CD4-positive, CD25-positive, alpha-beta regulatory T cell (primary cell): Measurements from ENCODE around the gene ERGIC1. TPM values are rescaled to one million over a fixed set of nuclear protein-coding genes. Genes with fewer than 3 reads are reported as not detected.

Source experiments
- ATAC-seq, 2 donors: fragments of 150-1000 bp; cut with Tn5 transposase; one replicate each; pipeline ENCODE4 v1.10.0; 2021; ENCODE audit warnings: low read depth in 2 of 2, moderate number of reproducible peaks in 2 of 2, moderate library complexity in 1 of 2
- DNase-seq, 3 donors: peaks; one replicate each; pipeline versions ENCODE4 v3.0.0 to v3.0.0-alpha.2; 2012 to 2022; ENCODE audit warnings: mixed read lengths in 1 of 3
- H3K27ac ChIP-seq: one replicate; pipeline ENCODE4 v1.7.0; 2013; ENCODE audit warnings: mild to moderate bottlenecking, low read length; ENCODE audit not compliant: insufficient read depth, poor library complexity, severe bottlenecking
- H3K27me3 ChIP-seq: one replicate; pipeline ENCODE4 v1.7.0; 2013; ENCODE audit warnings: low read length; ENCODE audit not compliant: control insufficient read depth, insufficient read depth
- H3K36me3 ChIP-seq: one replicate; pipeline ENCODE4 v1.7.0; 2013; ENCODE audit warnings: mild to moderate bottlenecking, low read length, moderate library complexity; ENCODE audit not compliant: control insufficient read depth, insufficient read depth
- H3K4me1 ChIP-seq: 2 replicates; pipeline ENCODE4 v1.7.0; 2013; ENCODE audit warnings: mild to moderate bottlenecking, low read length; ENCODE audit not compliant: insufficient read depth, control insufficient read depth, poor library complexity, severe bottlenecking
- H3K4me3 ChIP-seq: one replicate; pipeline ENCODE4 v1.7.0; 2013; ENCODE audit warnings: low read depth, mild to moderate bottlenecking, low read length, moderate library complexity
- H3K9me3 ChIP-seq, 2 experiments: 1 replicate in 1 of 2; 2 replicates in 1 of 2; pipeline ENCODE4 v1.7.0; 2013; ENCODE audit warnings: low read length in 2 of 2, mild to moderate bottlenecking in 1 of 2, moderate library complexity in 1 of 2; ENCODE audit not compliant: control insufficient read depth in 2 of 2
- H3K27ac Mint-ChIP-seq, 3 donors: one replicate each; pipeline ENCODE4 v1.8.0; 2020 to 2022; ENCODE audit warnings: mild to moderate bottlenecking in 3 of 3, mixed read lengths in 3 of 3, moderate library complexity in 2 of 3
- H3K27me3 Mint-ChIP-seq: one replicate; pipeline ENCODE4 v1.8.0; 2022; ENCODE audit warnings: mild to moderate bottlenecking, mixed read lengths
- H3K36me3 Mint-ChIP-seq: one replicate; pipeline ENCODE4 v1.8.0; 2020; ENCODE audit warnings: mixed read lengths
- H3K4me1 Mint-ChIP-seq, 4 donors: one replicate each; pipeline ENCODE4 v1.8.0; 2020 to 2022; ENCODE audit warnings: mixed read lengths in 4 of 4, mild to moderate bottlenecking in 1 of 4
- H3K4me3 Mint-ChIP-seq, 4 donors: one replicate each; pipeline ENCODE4 v1.8.0; 2020 to 2022; ENCODE audit warnings: mild to moderate bottlenecking in 4 of 4, mixed read lengths in 4 of 4, moderate library complexity in 3 of 4
- H3K9me3 Mint-ChIP-seq, 7 donors: one replicate each; pipeline ENCODE4 v1.8.0; 2020 to 2022; ENCODE audit warnings: mixed read lengths in 7 of 7, mild to moderate bottlenecking in 3 of 7, moderate library complexity in 2 of 7
- polyA plus RNA-seq, 4 donors: library from polyadenylated mRNA; unstranded; fragments of 300-500 nt; fragmentation: Illumina TruSeq; gene quantifications; one replicate each; pipeline ENCODE4 v1.2.3, GENCODE V29; 2021
- total RNA-seq: library from RNA; stranded (reverse); gene quantifications from one replicate; pipeline ENCODE4 v1.2.3, GENCODE V29; 2022

ERGIC1 gene
- total and polyA plus RNA-seq, 5 donors from 2014 or later: 15.7 to 58.4 (median 19.9) TPM

DNA sequence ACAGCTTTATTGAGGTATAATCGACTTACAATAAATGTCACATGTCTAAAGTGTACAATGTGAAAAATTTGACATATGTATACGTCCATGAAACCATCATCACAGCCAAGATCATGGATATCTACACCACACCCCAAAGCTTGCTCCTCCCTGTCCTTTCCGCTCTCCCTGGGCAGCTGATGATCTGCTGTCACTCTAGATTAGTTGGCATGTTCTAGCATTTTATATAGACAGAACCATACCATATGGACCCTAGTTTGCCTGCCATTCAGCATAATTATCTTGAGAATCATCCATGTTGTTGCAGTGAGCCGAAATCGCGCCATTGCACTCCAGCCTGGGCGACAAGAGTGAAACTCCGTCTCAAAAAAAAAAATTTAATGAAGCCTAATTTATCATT lies 42.5 kb downstream of the ERGIC1 start:
- H3K4me3 Mint-ChIP-seq: no peak overlapping the region
- Histone ChIP-seq H3K36me3 (no peaks in the 10 kb centered on the region), H3K4me3 (no peak overlapping the region), H3K9me3 (no peaks in the 10 kb centered on the region), H3K4me1 (no peaks in the 10 kb centered on the region), H3K27ac (no peak overlapping the region), H3K27me3 (no peaks in the 10 kb centered on the region)
- H3K27me3 Mint-ChIP-seq: no peaks in the 10 kb centered on the region
- H3K27ac Mint-ChIP-seq: no peak overlapping the region
- H3K9me3 Mint-ChIP-seq: no peaks in the 10 kb centered on the region
- peaks cover 0 to 20% (median 10%) of the 10 kb centered on the region in 4 donors for H3K4me1 Mint-ChIP-seq
- peaks cover under 1% of the 10 kb centered on the region for H3K36me3 Mint-ChIP-seq
- no peak for DNase-seq
- ATAC-seq: no peak

DNA sequence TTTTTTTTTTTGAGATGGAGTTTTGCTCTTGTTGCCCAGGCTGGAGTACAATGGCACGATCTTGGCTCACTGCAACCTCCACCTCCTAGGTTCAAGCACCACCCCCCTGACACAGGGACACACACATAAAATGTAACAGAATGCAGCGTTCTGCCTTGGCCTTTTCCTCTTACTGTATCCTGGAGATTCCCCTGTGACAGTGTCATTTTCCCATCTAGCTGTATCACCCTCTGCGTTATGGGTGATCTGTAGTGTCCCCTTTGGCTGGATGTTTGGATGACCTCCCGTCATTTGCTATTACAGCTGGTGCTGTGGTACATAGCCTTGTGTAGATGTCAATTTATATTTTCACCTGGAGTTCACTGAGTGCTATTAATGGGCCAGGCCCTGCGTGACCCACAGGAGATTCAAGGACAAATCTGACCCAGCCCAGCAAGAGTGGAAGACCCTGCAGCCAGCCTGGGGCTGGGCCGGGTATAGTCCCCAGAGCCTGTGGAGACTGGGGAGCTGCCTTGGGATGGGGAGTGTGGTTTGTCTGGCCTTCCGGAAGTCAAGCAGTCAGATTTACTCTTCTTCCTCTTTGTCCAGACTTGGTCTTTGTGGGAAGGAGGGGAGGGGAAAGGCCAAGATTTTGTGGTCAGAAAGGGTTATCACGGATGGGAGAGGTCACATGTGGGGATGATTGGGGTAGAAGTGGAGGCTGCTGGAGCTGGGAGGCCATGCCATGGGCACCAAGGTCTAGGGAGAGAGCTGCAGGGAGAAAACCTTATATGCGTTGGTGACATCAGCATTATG lies 43.6 kb downstream of the ERGIC1 start:
- H3K4me3 Mint-ChIP-seq: no peak overlapping the region
- Histone ChIP-seq H3K27ac (no peak overlapping the region), H3K9me3 (no peaks in the 10 kb centered on the region), H3K4me1 (no peaks in the 10 kb centered on the region), H3K27me3 (no peaks in the 10 kb centered on the region), H3K4me3 (no peak overlapping the region), H3K36me3 (no peaks in the 10 kb centered on the region)
- H3K36me3 Mint-ChIP-seq: peaks cover 7% of the 10 kb centered on the region
- H3K9me3 Mint-ChIP-seq: no peaks in the 10 kb centered on the region
- peak overlapping the region in 1 of 3 donors; percentile 31 for H3K27ac Mint-ChIP-seq
- peaks cover 0 to 18% (median 11%) of the 10 kb centered on the region in 4 donors for H3K4me1 Mint-ChIP-seq
- DNase-seq (no peak), ATAC-seq (no peak)
- no peaks in the 10 kb centered on the region for H3K27me3 Mint-ChIP-seq

DNA sequence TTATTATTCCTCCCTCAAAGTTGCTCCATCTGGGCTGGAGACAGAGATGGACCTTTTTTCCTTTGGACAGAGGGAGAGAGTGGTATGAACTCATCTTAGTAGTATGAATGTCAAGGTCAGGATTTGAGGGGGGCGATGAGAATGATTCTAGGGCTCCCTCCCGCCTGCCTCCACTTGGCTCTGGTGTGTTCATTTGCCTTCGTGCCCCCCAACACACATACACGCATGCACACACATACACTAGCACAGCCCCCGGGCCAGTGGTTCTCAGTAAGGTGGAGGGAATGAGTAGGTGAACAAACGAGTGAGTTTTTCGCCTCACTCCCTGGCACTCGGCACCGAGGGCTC lies 44.5 kb downstream of the ERGIC1 start:
- no peaks in the 10 kb centered on the region for H3K4me1 ChIP-seq
- H3K9me3 Mint-ChIP-seq: peaks cover 0 to 1% (median 0%) of the 10 kb centered on the region in 7 donors
- peaks cover 16% of the 10 kb centered on the region for H3K36me3 Mint-ChIP-seq
- H3K27ac ChIP-seq: no peak overlapping the region
- no peak overlapping the region for H3K27ac Mint-ChIP-seq
- ATAC-seq (no peak), DNase-seq (no peak)
- H3K4me3 Mint-ChIP-seq: no peak overlapping the region
- H3K27me3 Mint-ChIP-seq: no peaks in the 10 kb centered on the region
- H3K4me3 ChIP-seq: no peak overlapping the region
- peaks cover 0 to 19% (median 14%) of the 10 kb centered on the region in 4 donors for H3K4me1 Mint-ChIP-seq
- no peaks in the 10 kb centered on the region for H3K9me3 ChIP-seq
- H3K36me3 ChIP-seq: no peaks in the 10 kb centered on the region
- no peaks in the 10 kb centered on the region for H3K27me3 ChIP-seq

DNA sequence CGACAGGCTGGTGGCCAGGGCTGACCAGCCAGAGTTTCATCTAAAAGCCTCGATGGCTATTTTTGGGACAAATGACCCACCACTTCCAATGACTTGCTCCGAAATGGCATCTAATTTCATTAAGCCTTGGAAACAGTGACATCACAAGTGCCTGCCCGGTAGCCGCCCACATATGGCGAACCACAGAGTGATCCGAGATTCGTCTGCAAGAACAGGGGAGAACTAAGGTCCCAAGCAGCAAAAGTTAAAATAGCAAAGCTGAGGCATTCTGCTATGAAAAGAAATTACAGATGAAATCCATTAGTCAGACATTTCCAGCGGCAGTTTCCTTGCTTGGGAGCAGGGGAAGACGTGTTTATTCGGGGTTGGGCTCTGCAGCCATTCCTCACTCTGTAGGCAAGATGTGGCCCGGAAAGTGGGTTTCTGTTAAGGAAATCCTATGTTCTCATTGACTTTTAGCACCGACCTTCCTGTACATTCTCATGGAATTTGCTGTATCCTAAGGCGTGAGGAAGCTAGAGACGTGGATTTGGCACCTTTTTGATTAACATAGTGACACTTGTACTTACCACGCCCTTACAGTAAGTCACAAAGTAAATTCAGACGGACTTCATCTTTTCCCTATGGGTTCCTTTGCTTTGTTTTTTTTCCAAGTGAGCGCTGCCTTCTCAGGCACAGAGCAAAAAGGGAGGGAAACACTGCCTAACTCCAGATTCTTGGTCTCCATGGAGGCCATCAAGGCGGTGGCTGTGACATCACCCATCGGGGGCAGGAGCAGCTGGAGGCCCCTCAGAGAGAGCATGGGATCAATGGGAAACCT lies 45.1 kb downstream of the ERGIC1 start:
- H3K27me3 ChIP-seq: no peaks in the 10 kb centered on the region
- no peaks in the 10 kb centered on the region for H3K36me3 ChIP-seq
- Mint-ChIP-seq H3K27ac (no peak overlapping the region), H3K4me1 (peaks cover 0 to 21% (median 15%) of the 10 kb centered on the region in 4 donors), H3K36me3 (peaks cover 16% of the 10 kb centered on the region), H3K4me3 (no peak overlapping the region), H3K27me3 (no peaks in the 10 kb centered on the region), H3K9me3 (peaks cover 0 to 1% (median 0%) of the 10 kb centered on the region in 7 donors)
- no peak overlapping the region for H3K27ac ChIP-seq
- no peaks in the 10 kb centered on the region for H3K4me1 ChIP-seq
- ATAC-seq (no peak), DNase-seq (no peak)
- H3K9me3 ChIP-seq: no peaks in the 10 kb centered on the region
- no peak overlapping the region for H3K4me3 ChIP-seq

DNA sequence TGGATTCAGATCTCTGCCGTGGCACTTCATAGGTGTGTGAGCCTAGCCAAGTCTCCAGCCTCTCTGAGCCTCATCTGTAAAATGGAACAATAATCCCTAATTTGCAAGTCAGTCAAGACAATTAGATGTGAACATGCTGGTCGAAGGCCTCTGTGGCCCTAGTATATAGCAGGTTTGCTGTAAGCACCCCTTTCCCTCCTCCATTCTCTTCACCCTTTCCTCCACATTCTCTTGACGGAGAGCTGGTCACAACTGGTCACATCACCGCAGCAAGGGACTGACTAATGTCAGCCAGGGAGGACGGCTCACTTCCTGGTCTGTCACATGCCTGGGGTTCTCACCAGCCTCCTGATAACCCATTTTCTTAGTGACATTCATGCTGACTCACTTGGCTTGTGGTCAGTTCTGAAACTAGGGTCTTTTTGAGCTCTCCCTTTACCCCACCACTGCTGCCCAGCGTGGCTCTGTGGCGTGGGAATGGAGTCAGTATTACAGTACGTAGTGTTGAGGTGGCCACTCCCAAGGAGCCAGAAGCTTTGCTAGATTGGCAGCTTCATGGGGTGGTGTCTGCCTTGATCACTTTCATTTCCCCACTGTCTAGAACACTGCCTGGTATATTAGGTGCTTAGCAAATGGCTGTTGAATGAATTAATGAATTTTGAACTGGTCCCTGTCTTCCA lies 47.8 kb downstream of the ERGIC1 start:
- peak overlapping the region in 2 of 3 donors; percentile 61 to 65 for H3K27ac Mint-ChIP-seq
- Histone ChIP-seq H3K4me1 (no peaks in the 10 kb centered on the region), H3K9me3 (no peaks in the 10 kb centered on the region), H3K4me3 (no peak overlapping the region), H3K36me3 (no peaks in the 10 kb centered on the region), H3K27me3 (no peaks in the 10 kb centered on the region), H3K27ac (no peak overlapping the region)
- H3K36me3 Mint-ChIP-seq: peaks cover 19% of the 10 kb centered on the region
- no peaks in the 10 kb centered on the region for H3K27me3 Mint-ChIP-seq
- H3K4me3 Mint-ChIP-seq: no peak overlapping the region
- peak; percentile 52 to 57 for ATAC-seq
- no peak for DNase-seq
- peaks cover 0 to 20% (median 10%) of the 10 kb centered on the region in 4 donors for H3K4me1 Mint-ChIP-seq
- peaks cover 0 to 1% (median 0%) of the 10 kb centered on the region in 7 donors for H3K9me3 Mint-ChIP-seq

DNA sequence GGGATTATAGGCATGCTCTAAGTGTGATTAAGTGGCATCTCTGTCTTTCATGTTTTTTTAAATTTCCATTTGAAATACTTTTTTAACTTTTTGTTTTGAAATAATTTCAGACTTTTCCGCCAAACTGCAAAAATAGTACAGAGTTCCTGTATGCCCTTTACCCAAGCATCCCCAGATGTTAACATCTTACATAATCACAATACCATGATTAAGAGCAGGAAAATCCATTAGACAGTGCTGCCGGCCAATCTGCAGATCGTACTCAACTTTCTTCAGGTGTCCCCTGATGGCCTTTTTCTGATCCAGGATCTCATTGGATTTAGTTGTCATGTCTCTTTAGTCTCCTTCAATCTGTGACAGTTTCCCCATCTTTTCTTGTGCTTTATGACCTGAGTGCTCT lies 49.0 kb downstream of the ERGIC1 start:
- Histone ChIP-seq H3K4me1 (no peaks in the 10 kb centered on the region), H3K27ac (no peak overlapping the region), H3K36me3 (no peaks in the 10 kb centered on the region), H3K27me3 (no peaks in the 10 kb centered on the region), H3K9me3 (no peaks in the 10 kb centered on the region), H3K4me3 (no peak overlapping the region)
- Mint-ChIP-seq H3K4me1 (peaks cover 0 to 14% (median 10%) of the 10 kb centered on the region in 4 donors), H3K9me3 (peaks cover 0 to 1% (median 0%) of the 10 kb centered on the region in 7 donors), H3K36me3 (peaks cover 27% of the 10 kb centered on the region), H3K4me3 (no peak overlapping the region), H3K27ac (peak overlapping the region; percentile 6 to 59 (median 31)), H3K27me3 (no peaks in the 10 kb centered on the region)
- no peak for ATAC-seq
- no peak for DNase-seq

DNA sequence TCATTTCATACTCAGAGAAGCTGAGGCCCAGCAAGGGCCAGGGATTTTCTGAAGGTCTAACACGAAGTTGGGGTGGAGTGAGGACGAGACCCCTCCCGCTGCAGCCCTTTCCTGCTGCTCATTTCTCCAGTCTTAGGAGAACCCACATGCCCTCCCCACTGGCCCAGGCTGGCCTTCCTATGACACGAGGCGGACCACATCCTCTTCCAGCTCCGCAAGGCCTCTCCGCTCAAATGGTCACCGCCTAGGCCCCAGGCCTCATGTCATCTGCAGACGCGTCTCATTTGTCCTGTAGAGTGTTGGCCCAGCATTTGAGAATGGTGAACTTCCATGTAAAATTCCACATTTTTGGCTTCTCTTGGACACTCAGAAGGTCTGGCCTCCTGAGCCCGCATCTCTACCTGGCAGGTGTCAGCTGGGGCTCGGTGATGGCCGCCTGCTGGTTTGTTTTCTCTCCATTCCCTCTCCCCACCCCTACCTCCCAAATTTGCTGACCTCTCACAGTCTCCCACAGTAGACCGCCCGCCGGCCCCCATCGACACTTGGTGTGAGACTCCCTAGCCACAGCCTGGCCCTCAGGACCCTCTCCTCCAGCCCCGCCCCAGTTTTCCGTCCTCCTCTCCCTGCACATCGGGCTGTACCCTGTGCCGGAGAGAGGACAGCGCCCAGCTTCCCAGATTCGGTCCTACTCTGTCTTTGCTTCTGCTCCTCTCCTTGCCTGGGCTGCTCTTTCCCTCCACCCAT lies 51.7 kb downstream of the ERGIC1 start:
- Mint-ChIP-seq H3K9me3 (peaks cover 0 to 1% (median 0%) of the 10 kb centered on the region in 7 donors), H3K4me1 (peaks cover 0 to 14% (median 12%) of the 10 kb centered on the region in 4 donors), H3K27me3 (no peaks in the 10 kb centered on the region), H3K36me3 (peaks cover 39% of the 10 kb centered on the region), H3K27ac (no peak overlapping the region), H3K4me3 (no peak overlapping the region)
- Histone ChIP-seq H3K27me3 (no peaks in the 10 kb centered on the region), H3K36me3 (peaks cover 10% of the 10 kb centered on the region), H3K9me3 (no peaks in the 10 kb centered on the region), H3K27ac (no peak overlapping the region), H3K4me1 (no peaks in the 10 kb centered on the region), H3K4me3 (no peak overlapping the region)
- no peak for ATAC-seq
- no peak for DNase-seq
